Fibroblast of pulmonary artery (primary cell): ENCODE measurements around the gene KRTAP23-1.
A peak's percentile ranks its signal among the peaks of the same experiment; 100 is the strongest.

Experiments used
- DNase-seq: peaks from one replicate; pipeline ENCODE4 v3.0.0-alpha.2; 2010; ENCODE audit warnings: low read depth
- H3K4me3 ChIP-seq: replicated peaks from 2 replicates; pipeline ENCODE4 v1.5.1; 2011; ENCODE audit warnings: low read depth, mild to moderate bottlenecking, control low read depth, low read length, moderate library complexity
- TF ChIP-seq, protein P1 (sequence below): IDR thresholded peaks from 2 replicates; pipeline ENCODE4 v1.5.1; 2011; ENCODE audit warnings: mild to moderate bottlenecking, control low read depth, low read length, inconsistent platforms; ENCODE audit errors: missing control alignments

Gene KRTAP23-1

GRCh38 chr21:30354308-30355005, 6.1 kb upstream of the KRTAP23-1 start:
- no peak for DNase-seq
- TF ChIP-seq, protein P1, sequence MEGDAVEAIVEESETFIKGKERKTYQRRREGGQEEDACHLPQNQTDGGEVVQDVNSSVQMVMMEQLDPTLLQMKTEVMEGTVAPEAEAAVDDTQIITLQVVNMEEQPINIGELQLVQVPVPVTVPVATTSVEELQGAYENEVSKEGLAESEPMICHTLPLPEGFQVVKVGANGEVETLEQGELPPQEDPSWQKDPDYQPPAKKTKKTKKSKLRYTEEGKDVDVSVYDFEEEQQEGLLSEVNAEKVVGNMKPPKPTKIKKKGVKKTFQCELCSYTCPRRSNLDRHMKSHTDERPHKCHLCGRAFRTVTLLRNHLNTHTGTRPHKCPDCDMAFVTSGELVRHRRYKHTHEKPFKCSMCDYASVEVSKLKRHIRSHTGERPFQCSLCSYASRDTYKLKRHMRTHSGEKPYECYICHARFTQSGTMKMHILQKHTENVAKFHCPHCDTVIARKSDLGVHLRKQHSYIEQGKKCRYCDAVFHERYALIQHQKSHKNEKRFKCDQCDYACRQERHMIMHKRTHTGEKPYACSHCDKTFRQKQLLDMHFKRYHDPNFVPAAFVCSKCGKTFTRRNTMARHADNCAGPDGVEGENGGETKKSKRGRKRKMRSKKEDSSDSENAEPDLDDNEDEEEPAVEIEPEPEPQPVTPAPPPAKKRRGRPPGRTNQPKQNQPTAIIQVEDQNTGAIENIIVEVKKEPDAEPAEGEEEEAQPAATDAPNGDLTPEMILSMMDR = no peak
- H3K4me3 ChIP-seq = no peak overlapping the region

DNA sequence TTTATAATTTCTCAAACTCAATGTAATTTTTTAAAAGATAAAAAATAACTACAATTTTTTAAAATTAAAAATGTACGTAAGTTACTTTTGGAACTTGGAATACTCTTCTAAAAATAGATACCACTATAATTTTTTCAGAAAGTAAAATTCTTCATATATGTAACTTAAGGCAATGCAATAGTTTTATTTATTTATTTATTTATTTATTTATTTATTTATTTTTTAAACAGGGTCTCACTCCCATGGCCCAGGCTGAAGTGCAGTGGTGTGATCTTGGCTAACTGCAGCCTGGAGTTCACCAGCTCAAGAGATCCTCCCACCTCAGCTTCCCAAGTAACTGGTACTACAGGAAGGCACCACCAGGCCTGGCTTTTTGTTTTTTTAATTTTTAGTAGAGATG, 3.1 kb upstream of the KRTAP23-1 start:
- H3K4me3 ChIP-seq = no peak overlapping the region
- no peak for DNase-seq
- TF ChIP-seq, protein P1 = no peak

GRCh38 chr21:30349572-30349971, 1.2 kb upstream of the KRTAP23-1 start:
- TF ChIP-seq, protein P1 = no peak
- no peak for DNase-seq

GRCh38 chr21:30345014-30345413, 3.4 kb downstream of the KRTAP23-1 start:
- no peak for DNase-seq
- TF ChIP-seq, protein P1 = no peak
- H3K4me3 ChIP-seq = no peak overlapping the region

More at GRCh38 chr21:30349572-30349971, 1.2 kb upstream of the KRTAP23-1 start:
- H3K4me3 ChIP-seq = no peak overlapping the region

DNA sequence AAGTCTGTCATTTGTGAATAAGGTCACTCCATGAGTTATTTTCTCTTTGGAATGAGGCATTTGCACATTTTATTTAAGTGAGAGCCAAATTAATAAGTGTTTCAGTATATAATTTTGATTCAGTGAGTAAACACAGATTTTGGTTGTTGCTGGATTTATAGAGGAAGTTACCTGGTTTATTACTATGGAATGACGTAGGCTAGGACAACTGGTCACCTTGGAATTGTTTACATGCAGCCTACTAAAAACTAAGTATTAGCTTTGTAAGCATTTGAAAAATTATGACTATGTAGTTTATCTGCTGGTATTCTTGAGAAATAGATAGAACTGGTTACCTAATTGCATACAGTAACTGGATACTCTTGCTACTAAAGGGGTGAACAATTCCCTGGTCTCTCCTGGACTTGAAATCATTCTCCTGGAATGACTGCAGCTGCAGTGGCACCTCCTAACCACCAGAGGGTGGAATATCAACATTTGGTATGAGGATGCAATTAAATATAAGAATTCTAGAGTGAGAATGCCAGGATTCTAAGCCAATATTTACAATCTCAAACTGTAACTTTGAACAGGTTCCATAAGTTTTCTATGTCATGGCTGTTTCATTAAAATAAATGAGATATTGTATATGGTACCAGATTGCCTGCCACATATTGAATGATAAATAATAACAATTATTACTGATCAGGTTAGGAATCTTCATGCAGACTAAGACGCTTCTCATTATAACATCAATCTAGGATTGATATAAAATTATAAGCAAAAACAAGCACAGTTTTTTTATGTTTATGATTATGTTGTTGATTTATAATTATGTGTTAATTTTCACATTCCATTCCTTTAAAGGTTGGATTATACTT, 7.5 kb downstream of the KRTAP23-1 start:
- no peak overlapping the region for H3K4me3 ChIP-seq
- peak; percentile 53 for DNase-seq
- TF ChIP-seq, protein P1 = peak; percentile 87

- H3K4me3 ChIP-seq = no peak overlapping the region
- TF ChIP-seq, protein P1 = no peak
- no peak for DNase-seq
Measured at GRCh38 chr21:30338717-30339116, 9.7 kb downstream of the KRTAP23-1 start.
